IPS DF 6.9 (cell line): ENCODE results near the gene ADPRS.

Experiments
- DNase-seq: peaks from one replicate; pipeline ENCODE4 v3.0.0-alpha.2; 2013; ENCODE audit warnings: low read depth, low spot score
- H3K27ac ChIP-seq: one replicate; pipeline ENCODE4 v1.5.1; 2013; ENCODE audit warnings: low read length, control low read depth
- H3K27me3 ChIP-seq: 2 replicates; pipeline ENCODE4 v1.6.1; 2013; ENCODE audit warnings: mild to moderate bottlenecking, low read length; ENCODE audit not compliant: control insufficient read depth, insufficient read depth
- H3K36me3 ChIP-seq: 2 replicates; pipeline ENCODE4 v1.6.1; 2013; ENCODE audit warnings: low read length; ENCODE audit not compliant: control insufficient read depth, insufficient read depth
- H3K4me1 ChIP-seq: 2 replicates; pipeline ENCODE4 v1.6.1; 2013; ENCODE audit warnings: low read length; ENCODE audit not compliant: control insufficient read depth, insufficient read depth
- H3K4me3 ChIP-seq: 2 replicates; pipeline ENCODE4 v1.5.1; 2013; ENCODE audit warnings: mild to moderate bottlenecking, low read length
- H3K9me3 ChIP-seq: 2 replicates; pipeline ENCODE4 v1.6.1; 2013; ENCODE audit warnings: low read length, inconsistent platforms; ENCODE audit not compliant: control insufficient read depth, insufficient read depth
- WGBS: extraction: QIAGEN DNeasy Blood & Tissue Kit; methylation state at CpG from one replicate; pipeline ENCODE4 v1.1.7; 2013; ENCODE audit warnings: mixed read lengths, missing lambda C conversion rate; ENCODE audit not compliant: insufficient read length, insufficient coverage; 5-methylcytosine and 5-hydroxymethylcytosine counted together

The ADPRS gene

GRCh38 chr1:36133484-36133883, 44.8 kb downstream of the ADPRS start:
- H3K27me3 ChIP-seq, result no peaks in the 10 kb centered on the region
- no peaks in the 10 kb centered on the region for H3K36me3 ChIP-seq
- no peak for DNase-seq
- WGBS, result no CpG with 5 or more reads among the region's 3 CpGs
- H3K27ac ChIP-seq, result no peak overlapping the region
- no peaks in the 10 kb centered on the region for H3K9me3 ChIP-seq
- H3K4me1 ChIP-seq, result no peaks in the 10 kb centered on the region
- H3K4me3 ChIP-seq, result no peak overlapping the region

- no CpG with 5 or more reads among the region's 6 CpGs for WGBS
- no peaks in the 10 kb centered on the region for H3K4me1 ChIP-seq
- H3K27ac ChIP-seq, result no peak overlapping the region
- no peak overlapping the region for H3K4me3 ChIP-seq
- H3K36me3 ChIP-seq, result no peaks in the 10 kb centered on the region
- H3K27me3 ChIP-seq, result no peaks in the 10 kb centered on the region
- no peaks in the 10 kb centered on the region for H3K9me3 ChIP-seq
- DNase-seq, result no peak
These were observed 45.3 kb downstream of the ADPRS start for GRCh38 chr1:36134031-36134430.

GRCh38 chr1:36134505-36135329, 46.0 kb downstream of the ADPRS start:
- Histone ChIP-seq H3K4me3 (no peak overlapping the region), H3K27me3 (no peaks in the 10 kb centered on the region), H3K9me3 (no peaks in the 10 kb centered on the region), H3K27ac (no peak overlapping the region), H3K4me1 (no peaks in the 10 kb centered on the region), H3K36me3 (no peaks in the 10 kb centered on the region)
- peak; percentile 64 for DNase-seq
- WGBS, result no CpG with 5 or more reads among the region's 7 CpGs

- Histone ChIP-seq H3K4me1 (no peaks in the 10 kb centered on the region), H3K27ac (no peak overlapping the region), H3K36me3 (no peaks in the 10 kb centered on the region), H3K27me3 (no peaks in the 10 kb centered on the region), H3K4me3 (no peak overlapping the region), H3K9me3 (no peaks in the 10 kb centered on the region)
- no CpG with 5 or more reads among the region's 6 CpGs for WGBS
- DNase-seq, result no peak
These were observed 46.6 kb downstream of the ADPRS start for GRCh38 chr1:36135330-36135667.

- H3K9me3 ChIP-seq, result no peaks in the 10 kb centered on the region
- DNase-seq, result no peak
- H3K36me3 ChIP-seq, result no peaks in the 10 kb centered on the region
- H3K27me3 ChIP-seq, result no peaks in the 10 kb centered on the region
- H3K4me3 ChIP-seq, result no peak overlapping the region
- no peak overlapping the region for H3K27ac ChIP-seq
- H3K4me1 ChIP-seq, result no peaks in the 10 kb centered on the region
These were observed 47.1 kb downstream of the ADPRS start for GRCh38 chr1:36135796-36136195.

- DNase-seq, result no peak
- Histone ChIP-seq H3K27me3 (no peaks in the 10 kb centered on the region), H3K36me3 (no peaks in the 10 kb centered on the region), H3K9me3 (no peaks in the 10 kb centered on the region), H3K4me3 (no peak overlapping the region), H3K4me1 (no peaks in the 10 kb centered on the region), H3K27ac (no peak overlapping the region)
- no CpG with 5 or more reads among the region's 1 CpG for WGBS
These were observed 47.8 kb downstream of the ADPRS start for GRCh38 chr1:36136535-36136934.

- no peaks in the 10 kb centered on the region for H3K4me1 ChIP-seq
- WGBS, result no CpG with 5 or more reads among the region's 5 CpGs
- H3K27ac ChIP-seq, result no peak overlapping the region
These were observed 48.5 kb downstream of the ADPRS start for GRCh38 chr1:36137226-36137625.

GRCh38 chr1:36137776-36138175, 49.1 kb downstream of the ADPRS start:
- no peaks in the 10 kb centered on the region for H3K36me3 ChIP-seq
- H3K4me3 ChIP-seq, result no peak overlapping the region
- H3K4me1 ChIP-seq, result no peaks in the 10 kb centered on the region
- no peak for DNase-seq
- WGBS, result no CpG with 5 or more reads among the region's 3 CpGs
- no peak overlapping the region for H3K27ac ChIP-seq
- H3K27me3 ChIP-seq, result no peaks in the 10 kb centered on the region
- no peaks in the 10 kb centered on the region for H3K9me3 ChIP-seq

More at GRCh38 chr1:36137226-36137625, 48.5 kb downstream of the ADPRS start:
- Histone ChIP-seq H3K9me3 (no peaks in the 10 kb centered on the region), H3K27me3 (no peaks in the 10 kb centered on the region), H3K36me3 (no peaks in the 10 kb centered on the region), H3K4me3 (no peak overlapping the region)
- no peak for DNase-seq

- Histone ChIP-seq H3K27ac (no peak overlapping the region), H3K27me3 (no peaks in the 10 kb centered on the region), H3K4me1 (no peaks in the 10 kb centered on the region), H3K9me3 (no peaks in the 10 kb centered on the region), H3K36me3 (no peaks in the 10 kb centered on the region), H3K4me3 (no peak overlapping the region)
- DNase-seq, result no peak
- no CpG with 5 or more reads among the region's 5 CpGs for WGBS
These were observed 50.8 kb downstream of the ADPRS start for GRCh38 chr1:36139521-36139920.

- Histone ChIP-seq H3K27me3 (no peaks in the 10 kb centered on the region), H3K4me3 (no peak overlapping the region), H3K27ac (no peak overlapping the region), H3K4me1 (no peaks in the 10 kb centered on the region), H3K36me3 (no peaks in the 10 kb centered on the region), H3K9me3 (no peaks in the 10 kb centered on the region)
- no peak for DNase-seq
- no CpG with 5 or more reads among the region's 1 CpG for WGBS
These were observed 53.4 kb downstream of the ADPRS start for GRCh38 chr1:36142121-36142520.

- no peaks in the 10 kb centered on the region for H3K4me1 ChIP-seq
- no peak overlapping the region for H3K27ac ChIP-seq
- H3K36me3 ChIP-seq, result no peaks in the 10 kb centered on the region
- no CpG with 5 or more reads among the region's 4 CpGs for WGBS
- no peak for DNase-seq
- H3K27me3 ChIP-seq, result no peaks in the 10 kb centered on the region
- H3K4me3 ChIP-seq, result no peak overlapping the region
- H3K9me3 ChIP-seq, result no peaks in the 10 kb centered on the region
These were observed 54.7 kb downstream of the ADPRS start for GRCh38 chr1:36143424-36143823.
